GM12873 (cell line): ENCODE data around the gene CCDC83.

Source experiments
- CTCF ChIP-seq: IDR thresholded peaks from 2 replicates; pipeline ENCODE4 v1.5.1; 2012; ENCODE audit warnings: low read depth, mild to moderate bottlenecking, moderate library complexity, low read length, control low read depth; ENCODE audit not compliant: insufficient read depth; ENCODE audit errors: missing control alignments

Gene CCDC83

DNA sequence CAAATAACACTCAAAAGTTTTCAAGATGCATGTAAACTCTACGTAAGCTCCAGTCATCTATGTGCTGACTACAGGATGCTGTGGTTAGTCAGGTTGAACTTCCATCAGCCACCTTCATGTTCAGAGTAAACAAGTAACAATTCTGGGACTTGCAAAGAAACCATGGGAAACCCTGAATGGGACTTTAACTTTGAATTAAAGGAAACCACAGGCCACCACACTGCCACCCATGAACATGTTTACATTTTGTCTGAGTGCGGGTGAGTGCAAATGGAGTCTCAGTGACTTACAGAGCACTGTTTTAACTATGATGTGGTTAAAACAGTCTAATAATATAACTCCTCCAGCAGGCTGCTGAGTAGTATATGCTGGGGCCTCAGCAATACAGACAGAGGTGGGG is 31.4 kb upstream of the CCDC83 start:
- no peak for TF ChIP-seq CTCF

DNA sequence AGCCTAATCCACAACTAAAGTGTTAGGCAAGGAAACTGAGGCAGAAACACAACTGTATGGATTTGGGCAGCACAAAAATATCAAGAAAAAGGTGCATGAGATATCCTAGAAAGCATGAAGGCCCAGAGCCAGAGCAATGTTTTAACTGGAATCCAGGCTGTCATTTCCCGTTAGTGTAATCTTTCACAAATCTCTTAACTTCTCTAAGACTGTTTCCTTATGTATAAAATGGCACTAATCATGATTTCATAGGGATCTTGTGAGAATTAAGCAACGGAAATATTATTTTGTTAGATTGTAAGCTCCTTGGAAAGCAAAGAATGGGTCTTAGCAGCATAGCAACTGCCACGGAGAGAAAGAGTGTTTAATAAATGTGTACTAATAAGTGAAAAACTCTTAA is 29.6 kb upstream of the CCDC83 start:
- no peak for TF ChIP-seq CTCF

GRCh38 chr11:85826116-85826855 is 28.9 kb upstream of the CCDC83 start:
- peak; percentile 62 for TF ChIP-seq CTCF

DNA sequence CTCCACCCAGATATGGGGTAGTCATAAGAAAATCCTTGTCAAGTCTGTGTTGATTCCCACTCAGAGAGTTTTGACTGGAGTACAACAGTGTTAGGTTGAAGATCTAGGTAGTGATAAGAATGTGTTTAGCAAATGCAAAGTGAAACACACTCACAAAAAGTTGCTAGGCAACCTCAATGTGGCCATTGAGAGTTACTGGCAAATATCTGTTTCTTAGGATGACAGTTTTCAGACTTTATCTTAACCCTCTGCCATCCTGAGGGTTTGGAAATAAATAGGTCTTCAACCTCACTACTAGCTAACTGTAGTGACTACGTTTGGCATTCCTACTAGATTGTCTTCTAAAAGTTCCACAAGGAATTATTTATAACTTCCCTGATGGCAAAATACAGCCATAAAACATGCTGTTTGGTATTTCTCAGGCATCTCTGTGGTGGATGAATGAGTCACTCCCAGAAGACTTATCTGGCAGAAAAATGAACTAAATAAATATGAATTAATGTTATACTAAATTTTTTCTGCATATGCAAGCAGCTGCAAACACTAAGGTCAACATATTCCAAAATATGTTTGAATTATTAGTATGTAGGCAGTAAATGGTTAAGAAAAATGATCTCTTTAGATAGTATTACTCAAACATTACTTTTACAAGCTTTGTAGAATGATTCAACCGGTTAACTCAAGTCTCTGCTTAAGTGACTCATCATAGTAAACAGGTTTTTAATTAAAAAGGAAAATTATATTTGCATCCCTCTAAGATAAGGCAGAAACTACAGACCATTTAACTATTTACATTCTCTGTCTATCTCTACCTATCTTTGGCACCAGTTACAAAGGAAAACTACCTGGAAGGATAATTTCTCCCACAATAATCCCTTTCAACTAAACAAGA is 27.2 kb upstream of the CCDC83 start:
- TF ChIP-seq CTCF, result no peak

GRCh38 chr11:85828640-85828978 is 26.6 kb upstream of the CCDC83 start:
- TF ChIP-seq CTCF, result no peak

DNA sequence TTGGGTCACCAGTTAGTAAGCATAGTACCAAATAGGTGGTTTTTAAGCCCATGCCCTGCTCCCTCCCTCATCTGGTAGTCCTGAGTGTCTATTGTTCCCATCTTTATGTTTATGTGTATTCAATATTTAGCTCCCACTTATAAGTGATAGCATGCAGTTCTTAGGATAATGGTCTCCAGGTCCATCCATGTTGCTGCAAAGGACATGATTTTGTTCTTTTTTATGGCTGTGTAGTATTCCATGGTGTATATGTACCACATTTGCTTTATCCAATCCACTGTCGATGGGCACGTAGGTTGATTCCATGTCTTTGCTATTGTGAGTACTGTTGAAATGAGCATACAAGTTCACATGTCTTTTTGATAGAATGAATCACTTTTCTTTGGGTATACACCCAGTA is 26.0 kb upstream of the CCDC83 start:
- TF ChIP-seq CTCF, result no peak

GRCh38 chr11:85831050-85831449 is 24.1 kb upstream of the CCDC83 start:
- TF ChIP-seq CTCF, result no peak
